Measurements from ENCODE around the gene CRIP1. TPM values are rescaled to one million over a fixed set of nuclear protein-coding genes. Genes with fewer than 3 reads are reported as not detected.

CRIP1 gene, protein sequence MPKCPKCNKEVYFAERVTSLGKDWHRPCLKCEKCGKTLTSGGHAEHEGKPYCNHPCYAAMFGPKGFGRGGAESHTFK
- total RNA-seq (100 to 1,000 TPM; 229 to 236 TPM), polyA plus RNA-seq (1,000 to 10,000 TPM in 1 of 2 donors, 100 to 1,000 TPM in 1; 740 to 1,123 TPM)
- long read RNA-seq, donor 1, transcript CRIP1-201 (5 exons, 1,311 nt), result major isoform, 14 of 24 reads
- long read RNA-seq, donor 1, partial matches to known transcripts, result 1 of 24 reads
- long read RNA-seq, donor 1, other reads (novel, unspliced or antisense), result 3 of 24 reads
- long read RNA-seq, donor 2, transcript CRIP1-201 (5 exons, 1,311 nt), result major isoform, 27 of 36 reads
- long read RNA-seq, donor 2, transcript CRIP1-206 (3 exons, 2,241 nt), result minor isoform, 5 of 36 reads
- long read RNA-seq, donor 2, partial matches to known transcripts, result 1 of 36 reads
- long read RNA-seq, donor 2, other reads (novel, unspliced or antisense), result 2 of 36 reads

- peak within 1 kb of the TSS; percentile 7 to 99 for H3K27ac ChIP-seq (ENCODE audit: low read depth in 1 of 2, low read length in 2 of 2)
- intact Hi-C loops (cut with DNase I), result loop anchor here (10.0 kb wide), 2 partner anchors 392 to 1762 kb away; no protein-coding TSS in a partner anchor
- DNase-seq, result no peak
Observed at GRCh38 chr14:105486163-105486973, at the start of gene CRIP1. CRIP1 (plus strand) TSS chr14:105486886; CDS start chr14:105487260, 374 bp downstream.

GRCh38 chr14:105436891-105437722 is 49.6 kb upstream of the CRIP1 start:
- no peak overlapping the region for H3K27ac ChIP-seq (ENCODE audit: low read depth in 1 of 2, low read length in 2 of 2)
- H3K4me1 ChIP-seq (ENCODE audit: control insufficient read depth in 1 of 2, insufficient read depth in 2 of 2, low read length in 2 of 2), result no peaks in the 10 kb centered on the region
- 86 to 88% methylated on average over 30 to 31 of the region's 31 CpGs for WGBS, 2 donors
- H3K9me3 ChIP-seq (ENCODE audit: control insufficient read depth, low read length), result no peaks in the 10 kb centered on the region
- H3K4me3 ChIP-seq (ENCODE audit: low read length in 2 of 2), result no peak overlapping the region
- H3K27me3 ChIP-seq (ENCODE audit: control insufficient read depth in 1 of 2, insufficient read depth in 2 of 2, low read length in 1 of 2), result no peaks in the 10 kb centered on the region
- intact Hi-C loops (cut with DNase I), result no loop called here
- DNase-seq, result no peak
- peak; percentile 26 for ATAC-seq (ENCODE audit: low FRiP score)
- H3K36me3 ChIP-seq (ENCODE audit: control insufficient read depth in 1 of 2, insufficient read depth in 2 of 2, low read length in 1 of 2), result no peaks in the 10 kb centered on the region

More at GRCh38 chr14:105486163-105486973, at the start of gene CRIP1:
- H3K9me3 ChIP-seq (ENCODE audit: control insufficient read depth, low read length), result no peaks in the 10 kb centered on the region
- no peak for ATAC-seq (ENCODE audit: low FRiP score)
- peak within 1 kb of the TSS; percentile 14 to 27 for H3K4me3 ChIP-seq (ENCODE audit: low read length in 2 of 2)
- H3K36me3 ChIP-seq (ENCODE audit: control insufficient read depth in 1 of 2, insufficient read depth in 2 of 2, low read length in 1 of 2), result no peaks in the 10 kb centered on the region
- peaks cover 0 to 2% of the 10 kb centered on the region in 2 donors for H3K4me1 ChIP-seq (ENCODE audit: control insufficient read depth in 1 of 2, insufficient read depth in 2 of 2, low read length in 2 of 2)
- H3K27me3 ChIP-seq (ENCODE audit: control insufficient read depth in 1 of 2, insufficient read depth in 2 of 2, low read length in 1 of 2), result no peaks in the 10 kb centered on the region
- 1 to 2% methylated on average over 53 to 56 of the region's 56 CpGs for WGBS, 2 donors

GRCh38 chr14:105437723-105438500 is 48.8 kb upstream of the CRIP1 start:
- no peak for ATAC-seq (ENCODE audit: low FRiP score)
- intact Hi-C loops (cut with DNase I), result no loop called here

DNA sequence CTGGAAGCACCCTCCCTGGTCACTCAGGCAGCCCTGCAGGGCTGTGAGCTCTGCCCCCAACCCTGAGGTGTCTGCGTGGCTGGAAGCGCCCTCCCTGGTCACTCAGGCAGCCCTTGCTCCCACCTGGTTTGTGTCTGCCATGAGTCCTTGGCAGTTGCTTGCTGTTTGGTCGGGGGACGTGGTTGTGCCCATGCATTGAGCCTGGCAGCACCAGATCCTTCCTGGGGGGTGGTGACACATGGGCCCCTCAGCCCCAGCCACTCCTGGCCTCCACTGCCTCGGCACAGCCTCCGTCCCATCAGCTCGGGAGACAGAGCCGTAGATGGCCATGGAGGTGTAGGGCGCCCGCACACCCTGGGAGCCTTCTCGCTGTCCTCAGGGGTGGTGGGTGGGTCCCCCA is 47.5 kb upstream of the CRIP1 start:
- WGBS, 2 donors, result 87 to 90% methylated on average over 11 of the region's 11 CpGs
- ATAC-seq (ENCODE audit: low FRiP score) (no peak), DNase-seq (no peak)
- Histone ChIP-seq H3K9me3 (ENCODE audit: control insufficient read depth, low read length) (no peaks in the 10 kb centered on the region), H3K4me1 (ENCODE audit: control insufficient read depth in 1 of 2, insufficient read depth in 2 of 2, low read length in 2 of 2) (no peaks in the 10 kb centered on the region), H3K27me3 (ENCODE audit: control insufficient read depth in 1 of 2, insufficient read depth in 2 of 2, low read length in 1 of 2) (no peaks in the 10 kb centered on the region), H3K4me3 (ENCODE audit: low read length in 2 of 2) (no peak overlapping the region), H3K27ac (ENCODE audit: low read depth in 1 of 2, low read length in 2 of 2) (no peak overlapping the region), H3K36me3 (ENCODE audit: control insufficient read depth in 1 of 2, insufficient read depth in 2 of 2, low read length in 1 of 2) (peaks cover 0 to 1% of the 10 kb centered on the region in 2 donors)
- intact Hi-C loops (cut with DNase I), result no loop called here

More at GRCh38 chr14:105437723-105438500, 48.8 kb upstream of the CRIP1 start:
- H3K36me3 ChIP-seq (ENCODE audit: control insufficient read depth in 1 of 2, insufficient read depth in 2 of 2, low read length in 1 of 2), result peaks cover 0 to 1% of the 10 kb centered on the region in 2 donors
- 88 to 89% methylated on average over 18 of the region's 18 CpGs for WGBS, 2 donors
- no peak overlapping the region for H3K4me3 ChIP-seq (ENCODE audit: low read length in 2 of 2)
- no peak overlapping the region for H3K27ac ChIP-seq (ENCODE audit: low read depth in 1 of 2, low read length in 2 of 2)
- no peaks in the 10 kb centered on the region for H3K27me3 ChIP-seq (ENCODE audit: control insufficient read depth in 1 of 2, insufficient read depth in 2 of 2, low read length in 1 of 2)
- no peak for DNase-seq
- no peaks in the 10 kb centered on the region for H3K9me3 ChIP-seq (ENCODE audit: control insufficient read depth, low read length)
- no peaks in the 10 kb centered on the region for H3K4me1 ChIP-seq (ENCODE audit: control insufficient read depth in 1 of 2, insufficient read depth in 2 of 2, low read length in 2 of 2)

DNA sequence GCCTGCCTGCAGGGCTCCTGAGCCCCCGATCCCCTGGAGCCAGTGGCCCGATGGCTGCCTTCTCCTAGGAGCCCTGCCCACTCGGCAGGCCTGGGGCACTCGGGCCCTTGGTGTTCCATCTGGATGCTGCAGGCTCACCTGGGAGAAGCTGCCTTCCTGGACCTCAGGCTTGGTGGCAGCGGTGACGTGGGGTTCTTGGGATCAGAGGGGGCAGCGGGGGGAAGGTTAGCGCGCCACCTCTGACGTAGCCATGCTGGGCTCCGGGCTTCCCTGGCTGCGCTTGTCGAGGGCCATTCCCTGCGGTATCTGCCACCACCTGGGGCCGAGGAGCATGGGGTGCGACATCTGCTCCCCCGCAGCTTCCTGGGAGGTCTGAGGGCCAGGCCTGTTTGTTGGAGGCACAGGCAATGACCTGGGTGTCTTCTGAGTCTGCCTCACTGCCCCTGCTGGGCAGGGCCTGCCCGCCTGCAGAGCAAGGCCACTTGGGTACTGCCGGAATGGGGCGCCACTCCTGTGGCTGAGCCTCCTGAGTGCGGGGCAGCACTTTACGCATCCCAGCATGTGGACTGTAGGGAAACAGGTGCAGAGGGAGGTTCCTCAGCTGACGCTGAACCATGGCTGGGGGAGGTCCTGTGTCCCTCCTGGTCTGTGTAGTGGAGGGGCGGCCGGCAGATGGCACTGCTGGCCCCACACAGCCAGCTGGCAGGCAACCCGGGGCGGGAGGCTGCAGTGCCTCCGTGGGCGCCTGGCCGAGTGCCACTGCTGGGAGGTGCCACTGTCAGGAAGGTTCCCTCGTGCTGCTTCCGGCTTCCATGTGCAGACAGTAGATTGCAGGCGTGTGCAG is 46.8 kb upstream of the CRIP1 start:
- intact Hi-C loops (cut with DNase I), result loop anchor here in 1 of 2 donors (10.0 kb wide), 1 partner anchor 65 kb away; no protein-coding TSS in a partner anchor

GRCh38 chr14:105440554-105440900 is 46.2 kb upstream of the CRIP1 start:
- Histone ChIP-seq H3K27me3 (ENCODE audit: control insufficient read depth in 1 of 2, insufficient read depth in 2 of 2, low read length in 1 of 2) (no peaks in the 10 kb centered on the region), H3K36me3 (ENCODE audit: control insufficient read depth in 1 of 2, insufficient read depth in 2 of 2, low read length in 1 of 2) (peaks cover 0 to 1% of the 10 kb centered on the region in 2 donors), H3K9me3 (ENCODE audit: control insufficient read depth, low read length) (no peaks in the 10 kb centered on the region), H3K27ac (ENCODE audit: low read depth in 1 of 2, low read length in 2 of 2) (no peak overlapping the region), H3K4me1 (ENCODE audit: control insufficient read depth in 1 of 2, insufficient read depth in 2 of 2, low read length in 2 of 2) (no peaks in the 10 kb centered on the region), H3K4me3 (ENCODE audit: low read length in 2 of 2) (no peak overlapping the region)
- ATAC-seq (ENCODE audit: low FRiP score) (peak; percentile 4), DNase-seq (no peak)
- intact Hi-C loops (cut with DNase I), result loop anchor here in 1 of 2 donors (10.0 kb wide), 1 partner anchor 66 kb away; no protein-coding TSS in a partner anchor
- 90% methylated on average over 15 of the region's 15 CpGs for WGBS, 2 donors

More for the DNA sequence above, 46.8 kb upstream of the CRIP1 start:
- no peak overlapping the region for H3K27ac ChIP-seq (ENCODE audit: low read depth in 1 of 2, low read length in 2 of 2)
- H3K4me1 ChIP-seq (ENCODE audit: control insufficient read depth in 1 of 2, insufficient read depth in 2 of 2, low read length in 2 of 2), result no peaks in the 10 kb centered on the region
- no peak overlapping the region for H3K4me3 ChIP-seq (ENCODE audit: low read length in 2 of 2)
- DNase-seq (no peak), ATAC-seq (ENCODE audit: low FRiP score) (peak; percentile 24)
- no peaks in the 10 kb centered on the region for H3K27me3 ChIP-seq (ENCODE audit: control insufficient read depth in 1 of 2, insufficient read depth in 2 of 2, low read length in 1 of 2)
- no peaks in the 10 kb centered on the region for H3K9me3 ChIP-seq (ENCODE audit: control insufficient read depth, low read length)
- peaks cover 0 to 1% of the 10 kb centered on the region in 2 donors for H3K36me3 ChIP-seq (ENCODE audit: control insufficient read depth in 1 of 2, insufficient read depth in 2 of 2, low read length in 1 of 2)
- WGBS, 2 donors, result 81 to 86% methylated on average over 30 to 33 of the region's 33 CpGs

GRCh38 chr14:105440992-105441391 is 45.7 kb upstream of the CRIP1 start:
- H3K27me3 ChIP-seq (ENCODE audit: control insufficient read depth in 1 of 2, insufficient read depth in 2 of 2, low read length in 1 of 2), result no peaks in the 10 kb centered on the region
- no peaks in the 10 kb centered on the region for H3K9me3 ChIP-seq (ENCODE audit: control insufficient read depth, low read length)
- H3K36me3 ChIP-seq (ENCODE audit: control insufficient read depth in 1 of 2, insufficient read depth in 2 of 2, low read length in 1 of 2), result peaks cover 0 to 1% of the 10 kb centered on the region in 2 donors
- WGBS, 2 donors, result 96 to 99% methylated on average over 9 of the region's 9 CpGs
- no peak overlapping the region for H3K4me3 ChIP-seq (ENCODE audit: low read length in 2 of 2)
- intact Hi-C loops (cut with DNase I), result loop anchor here in 1 of 2 donors (10.0 kb wide), 1 partner anchor 66 kb away; no protein-coding TSS in a partner anchor
- no peak for ATAC-seq (ENCODE audit: low FRiP score)
- no peak overlapping the region for H3K27ac ChIP-seq (ENCODE audit: low read depth in 1 of 2, low read length in 2 of 2)
- DNase-seq, result no peak
- no peaks in the 10 kb centered on the region for H3K4me1 ChIP-seq (ENCODE audit: control insufficient read depth in 1 of 2, insufficient read depth in 2 of 2, low read length in 2 of 2)

All from aorta (tissue), 5 donors.